A549 treated with CORT108297 at 1 μM for 4 hours (cell line): ENCODE measurements around the gene WASHC3. TPM values are rescaled to one million over a fixed set of nuclear protein-coding genes. Genes with fewer than 3 reads are reported as not detected.

Experiments used
- total RNA-seq: library from RNA; stranded (reverse); fragments of 200-300 nt; extraction: Qiagen RNA extraction; gene quantifications from 5 replicates; pipeline ENCODE4 v1.2.3, GENCODE V29; 2022

The WASHC3 gene
- total RNA-seq, result 28.9 to 37.4 TPM (median 31.3 TPM) in 5 replicates

GRCh38 chr12:102061560-102062418 is at the start of gene WASHC3:
WASHC3 (minus strand) TSS chr12:102061991; CDS start chr12:102061962, 29 bp downstream.

Other genes with a start within 250 kb of the WASHC3 start
- gene GNPTAB, start 231.0 kb downstream of the WASHC3 start, total RNA-seq, result 11.7 to 15.9 TPM (median 14.0 TPM) in 5 replicates
- 20.6 to 27.4 TPM (median 24.8 TPM) in 5 replicates for gene DRAM1, start 184.4 kb downstream of the WASHC3 start, total RNA-seq
- gene NUP37, start 58.1 kb upstream of the WASHC3 start, total RNA-seq, result 64.1 to 90.8 TPM (median 66.7 TPM) in 5 replicates
- gene PARPBP, start 58.2 kb upstream of the WASHC3 start, total RNA-seq, result 18.7 to 25.3 TPM (median 22.1 TPM) in 5 replicates
- gene PMCH, start 135.8 kb upstream of the WASHC3 start, total RNA-seq, result not detected in 5 replicates